ENCODE results near the gene OR2T5.
"Not testable (repeated sequence)": the region's sequence is repeated elsewhere in the genome, so short reads cannot be mapped to it uniquely, and the experiment has no call there.

OR2T5 gene

GRCh38 chr1:248510217-248510616 is 21.8 kb downstream of the OR2T5 start:
- not testable (repeated sequence) for DNase-seq

GRCh38 chr1:248521856-248522255 is 33.5 kb downstream of the OR2T5 start:
- DNase-seq: no peak

GRCh38 chr1:248537449-248537848 is 49.1 kb downstream of the OR2T5 start:
- DNase-seq: not testable (repeated sequence)

All from CD4-positive, alpha-beta T cell treated with Interleukin-4 for 1 hour (primary cell).